GM21717 (cell line): Measurements from ENCODE around the gene ETV7.
"Not testable (repeated sequence)": the region's sequence is repeated elsewhere in the genome, so short reads cannot be mapped to it uniquely, and the experiment has no call there.

Experiments used
- ATAC-seq: cut with Tn5 transposase; IDR thresholded peaks from one replicate; pipeline ENCODE4 v1.9.1; 2021; ENCODE audit warnings: mild to moderate bottlenecking, moderate library complexity; ENCODE audit not compliant: unreplicated experiment

ETV7 gene

DNA sequence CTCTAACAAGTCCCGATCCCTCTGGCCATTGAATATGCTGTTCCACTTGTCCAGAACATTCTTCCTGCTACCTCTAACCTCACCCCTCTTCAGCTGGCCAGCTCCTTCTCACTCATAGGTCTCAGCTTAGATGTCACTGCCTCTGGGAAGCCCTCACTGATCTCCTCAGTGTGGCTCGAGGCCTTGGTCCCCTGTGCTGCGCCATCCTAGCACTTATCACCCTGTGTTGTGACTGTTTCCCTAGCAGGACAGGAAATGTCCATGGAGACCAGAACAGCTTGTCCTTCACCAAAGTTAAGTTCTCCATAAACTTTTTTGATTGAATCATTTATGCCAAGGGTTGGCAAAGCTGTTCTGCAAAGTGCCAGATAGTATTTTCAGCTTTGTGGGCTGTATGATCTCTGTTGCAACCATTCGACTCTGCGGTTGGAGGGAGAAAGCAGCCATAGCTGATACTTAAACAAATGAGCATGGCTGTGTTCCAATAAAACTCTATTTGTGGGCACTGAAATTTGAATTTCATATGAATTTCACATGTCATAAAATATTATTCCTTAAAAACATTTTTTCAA lies 44.3 kb downstream of the ETV7 start:
- ATAC-seq: no peak

DNA sequence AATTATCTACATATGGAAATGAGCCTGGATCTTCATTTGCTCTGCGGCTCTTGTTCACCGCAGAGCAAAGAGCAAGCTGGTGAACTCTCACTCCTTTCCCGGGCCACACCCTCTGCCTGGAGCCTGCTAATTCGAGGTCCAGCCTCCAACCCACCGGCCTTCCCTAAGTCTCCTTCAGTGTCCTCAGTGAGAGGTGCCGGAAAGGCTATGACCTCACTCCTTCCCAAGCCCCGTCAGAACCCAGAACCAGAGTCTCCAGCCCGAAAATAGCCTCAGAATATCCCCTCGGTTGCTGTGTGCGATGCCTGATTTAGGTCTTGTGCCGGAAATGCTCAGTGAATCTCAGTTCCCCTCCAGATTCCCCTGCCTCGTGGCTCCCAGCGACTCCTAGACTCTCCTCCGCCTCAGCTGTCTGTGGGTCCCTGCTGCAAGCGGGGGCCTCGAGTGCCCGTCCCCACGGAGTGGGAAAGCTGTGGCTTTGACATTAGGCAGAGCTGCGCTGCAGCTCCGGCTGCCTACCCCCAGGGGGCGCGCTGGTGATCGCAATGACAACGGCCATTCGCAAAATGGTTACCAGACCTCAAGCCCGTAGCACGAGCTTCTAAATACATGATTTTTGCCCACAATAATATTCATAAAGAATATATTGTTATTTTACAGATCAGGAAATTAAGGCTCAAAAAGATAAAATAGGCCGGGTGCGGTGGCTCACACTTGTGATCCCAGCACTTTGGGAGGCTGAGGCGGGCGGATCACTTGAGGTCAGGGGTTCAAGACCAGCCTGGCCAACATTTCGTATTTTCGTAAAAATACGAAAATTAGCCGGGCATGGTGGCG lies 46.6 kb downstream of the ETV7 start:
- ATAC-seq: no peak

DNA sequence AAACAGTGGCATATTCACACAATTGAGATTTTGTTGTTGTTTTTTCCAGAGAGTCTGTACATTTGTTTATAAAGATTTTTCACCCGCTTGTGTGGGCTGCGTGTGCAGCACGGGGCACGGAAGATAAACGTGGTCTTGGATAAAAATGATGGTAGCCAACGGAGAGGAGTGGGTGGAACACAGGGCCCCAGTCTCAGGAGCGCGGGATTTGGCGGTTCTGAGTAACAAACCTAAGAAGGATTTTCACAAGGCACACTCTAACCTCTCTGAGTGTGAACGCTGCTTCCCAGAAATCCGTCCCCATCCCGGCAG lies 47.2 kb downstream of the ETV7 start:
- ATAC-seq: no peak

DNA sequence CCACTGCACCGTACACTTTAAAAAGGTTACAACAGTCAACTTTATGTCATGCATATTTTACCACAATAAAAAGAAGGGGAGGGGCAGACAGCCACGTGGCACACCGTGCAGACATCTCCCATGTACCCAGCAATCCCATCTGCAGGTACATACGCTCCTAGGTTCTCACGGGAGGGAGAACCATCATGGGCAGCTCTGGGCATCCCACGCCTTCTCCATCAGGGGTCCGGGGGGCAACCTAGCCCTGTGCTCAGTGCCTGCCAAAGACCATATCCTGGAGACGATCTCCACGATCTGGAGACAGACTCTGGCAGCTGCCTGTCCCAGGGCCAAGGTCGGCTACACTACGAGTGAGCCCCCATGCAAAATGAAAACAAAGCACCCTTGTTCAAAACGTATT lies 48.3 kb downstream of the ETV7 start:
- ATAC-seq: no peak

DNA sequence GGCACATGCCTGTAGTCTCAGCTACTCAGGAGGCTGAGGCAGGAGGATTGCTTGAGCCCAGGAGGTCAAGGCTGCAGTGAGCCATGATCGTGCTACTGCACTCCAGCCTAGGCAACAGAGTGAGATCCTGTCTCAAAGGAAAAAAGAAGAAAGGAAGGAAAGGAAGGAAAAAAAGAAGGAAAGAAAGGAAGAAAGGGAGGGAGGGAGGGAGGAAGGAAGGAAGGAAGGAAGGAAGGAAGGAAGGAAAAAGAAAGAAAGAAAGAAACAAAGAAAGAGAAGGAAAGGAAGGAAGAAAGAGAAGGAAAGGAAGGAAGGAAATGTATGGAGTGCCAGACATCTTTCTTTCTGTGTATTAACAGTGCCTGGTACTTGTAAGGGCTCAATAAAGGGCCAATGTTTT lies 49.2 kb downstream of the ETV7 start:
- not testable (repeated sequence) for ATAC-seq

DNA sequence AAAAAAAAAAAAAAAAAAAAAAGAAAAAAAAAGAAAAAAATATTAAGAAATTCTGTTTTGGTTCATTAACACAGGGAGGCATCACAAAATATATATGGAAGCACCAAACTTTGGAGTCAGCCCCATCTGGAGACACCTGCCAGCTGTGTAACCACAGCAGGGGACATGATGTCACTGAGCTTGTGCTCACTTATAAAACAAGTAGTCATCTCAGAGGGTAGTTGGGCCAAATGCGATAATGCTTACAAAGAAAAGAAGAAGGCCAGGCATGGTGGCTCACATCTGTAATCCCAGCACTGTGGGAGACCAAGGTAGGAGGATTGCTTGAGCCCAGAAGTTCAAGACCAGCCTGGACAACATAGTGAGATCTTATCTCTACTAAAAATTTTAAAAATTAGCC lies 49.7 kb downstream of the ETV7 start:
- no peak for ATAC-seq

DNA sequence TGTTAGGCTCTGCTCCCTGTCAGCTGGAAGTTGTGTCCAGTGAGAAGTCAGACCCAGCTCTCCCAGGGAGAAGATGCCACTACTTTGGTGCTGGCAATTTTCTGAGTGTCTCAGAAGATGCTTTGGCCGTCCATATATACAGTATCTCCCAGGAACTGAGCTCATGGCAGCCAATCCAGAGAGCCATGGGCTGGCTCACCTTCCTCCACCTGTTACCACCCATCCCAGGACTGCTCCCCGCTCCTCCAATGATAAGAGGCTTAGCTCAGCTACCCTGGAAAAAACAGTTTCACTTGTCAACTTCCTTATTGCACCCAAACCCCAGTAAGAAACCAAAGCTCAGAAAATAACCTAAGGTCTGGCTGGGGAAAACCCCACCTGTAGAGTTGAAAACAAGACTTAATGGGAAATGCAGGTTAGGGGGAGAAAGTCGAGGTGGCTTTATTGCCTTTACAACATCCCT lies 50.7 kb downstream of the ETV7 start, which contains the start of gene BNIP5:
Gene BNIP5, minus strand, starts transcription at position 110 of the 463 bp plus-strand sequence. CDS start 6,198 bp downstream, outside the sequence.
- ATAC-seq: no peak

DNA sequence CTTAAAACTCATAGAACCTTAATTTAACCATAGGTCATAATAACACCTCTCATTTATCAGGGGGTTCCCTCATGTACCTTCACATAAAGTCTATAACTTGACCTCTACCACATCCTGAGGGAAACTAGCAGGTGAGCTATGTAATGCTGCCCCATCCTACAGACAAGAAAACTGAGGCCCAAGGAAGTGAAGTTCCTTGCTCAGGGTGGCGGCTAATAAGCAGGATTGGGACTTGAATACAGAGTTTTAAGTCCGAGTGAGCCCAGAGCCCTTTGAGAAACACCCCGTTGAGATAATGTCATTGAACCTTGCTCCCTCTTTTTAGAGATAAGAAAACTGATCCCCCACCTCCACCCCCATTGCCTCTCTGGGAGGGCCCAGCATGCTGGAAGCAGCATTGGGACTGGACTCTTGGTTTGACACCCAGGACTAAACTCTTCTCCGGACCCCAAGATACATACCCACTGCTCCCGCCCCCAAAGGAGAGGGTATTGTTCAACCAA lies 51.2 kb downstream of the ETV7 start:
- ATAC-seq: no peak

DNA sequence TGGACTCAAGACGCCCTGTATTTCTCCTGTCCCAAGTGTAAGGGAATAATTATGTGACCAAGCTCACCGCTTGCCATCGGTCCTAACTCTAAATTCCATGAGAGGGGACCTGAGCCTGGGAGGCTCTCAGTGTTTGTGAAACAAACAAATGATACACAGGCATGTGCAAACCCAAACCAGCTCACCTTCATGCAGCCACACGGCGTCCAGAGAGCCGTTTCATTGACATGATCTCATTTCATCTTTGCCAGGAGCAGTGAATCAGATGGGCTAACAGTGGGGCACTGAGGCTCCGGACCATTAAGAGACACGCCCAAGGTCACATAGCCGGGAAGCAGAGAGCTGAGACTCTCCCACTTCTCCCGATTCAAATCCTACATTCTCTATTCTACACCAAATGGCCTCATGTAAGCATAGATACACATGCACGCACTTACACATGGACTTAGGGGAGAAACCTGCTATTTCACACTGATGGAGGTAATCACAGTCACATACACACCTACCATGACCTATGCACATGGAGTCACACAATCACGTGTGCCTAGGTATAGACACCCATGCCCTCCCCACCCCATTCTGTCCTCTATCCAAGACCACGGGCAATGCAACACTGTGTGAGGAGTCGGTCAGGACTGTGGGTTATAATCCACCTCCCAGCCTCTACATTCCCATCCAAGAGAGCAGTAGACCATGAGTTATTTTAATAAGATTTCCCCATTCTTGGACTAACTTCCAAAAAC lies 51.8 kb downstream of the ETV7 start:
- no peak for ATAC-seq

DNA sequence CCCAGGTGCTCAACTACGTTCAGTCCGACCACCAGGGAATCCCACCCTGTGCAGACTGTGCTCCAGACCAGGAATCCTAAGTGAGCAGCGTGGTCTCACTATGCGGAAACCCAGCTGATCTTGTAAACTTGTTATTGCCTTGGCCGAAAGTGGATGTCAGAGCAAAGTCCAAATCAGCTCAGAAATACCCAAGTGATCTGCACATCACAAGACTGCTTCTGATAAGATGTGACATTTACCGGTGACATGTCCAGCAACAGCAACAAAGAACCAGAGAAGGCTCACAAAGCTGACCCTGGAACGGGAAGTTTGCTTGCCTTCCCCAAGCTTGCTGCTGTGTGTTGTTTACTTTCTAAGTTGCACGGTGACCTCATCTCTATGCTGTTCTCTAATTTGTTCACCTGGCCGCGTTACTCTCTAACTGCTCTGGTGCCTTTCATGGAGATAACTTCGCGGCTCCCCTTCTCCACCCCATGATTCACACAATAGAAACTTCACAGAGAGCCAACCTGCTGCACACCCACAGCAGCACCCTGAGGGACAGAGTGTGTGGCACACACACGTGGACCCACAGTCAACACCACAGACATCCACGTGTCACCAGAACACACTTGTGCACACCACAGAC lies 52.5 kb downstream of the ETV7 start:
- no peak for ATAC-seq

DNA sequence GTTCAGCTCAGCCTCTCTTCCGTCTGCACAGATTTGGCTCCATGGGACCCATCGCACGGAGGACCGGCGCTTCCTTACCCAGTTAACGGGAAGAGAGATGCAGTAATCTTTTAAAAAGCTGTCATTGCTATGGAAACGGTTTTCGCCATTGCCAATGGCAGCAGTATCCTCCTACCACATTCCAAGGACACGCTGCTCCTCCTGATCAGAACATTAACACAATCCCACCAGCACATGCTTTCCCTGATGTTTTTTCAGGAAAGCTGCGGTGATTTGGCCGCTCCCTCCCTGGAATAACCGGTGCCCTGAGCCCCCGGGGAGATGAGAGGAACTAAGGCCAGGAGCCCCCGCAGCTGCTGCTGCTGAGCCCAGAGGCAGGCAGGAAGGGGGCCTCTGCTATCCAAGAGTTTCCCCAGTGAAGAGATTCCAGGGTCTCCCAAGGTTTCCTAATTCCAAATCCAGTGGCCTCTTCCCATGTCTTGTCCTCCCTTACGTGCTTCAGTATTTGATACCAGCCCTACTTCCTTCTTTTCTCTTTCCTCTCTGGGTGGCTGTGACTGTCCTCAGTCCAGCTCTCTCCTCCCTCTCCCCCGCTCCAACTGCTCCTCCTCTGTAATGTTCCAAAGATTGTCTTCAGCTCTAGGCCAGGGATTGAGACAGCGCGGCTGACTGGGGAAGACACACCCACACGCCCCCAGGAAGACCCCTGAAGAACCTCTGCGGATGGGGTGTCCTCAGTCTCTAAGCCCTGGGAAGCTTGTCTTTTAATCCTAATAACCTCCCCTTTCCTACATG lies 53.3 kb downstream of the ETV7 start:
- no peak for ATAC-seq

DNA sequence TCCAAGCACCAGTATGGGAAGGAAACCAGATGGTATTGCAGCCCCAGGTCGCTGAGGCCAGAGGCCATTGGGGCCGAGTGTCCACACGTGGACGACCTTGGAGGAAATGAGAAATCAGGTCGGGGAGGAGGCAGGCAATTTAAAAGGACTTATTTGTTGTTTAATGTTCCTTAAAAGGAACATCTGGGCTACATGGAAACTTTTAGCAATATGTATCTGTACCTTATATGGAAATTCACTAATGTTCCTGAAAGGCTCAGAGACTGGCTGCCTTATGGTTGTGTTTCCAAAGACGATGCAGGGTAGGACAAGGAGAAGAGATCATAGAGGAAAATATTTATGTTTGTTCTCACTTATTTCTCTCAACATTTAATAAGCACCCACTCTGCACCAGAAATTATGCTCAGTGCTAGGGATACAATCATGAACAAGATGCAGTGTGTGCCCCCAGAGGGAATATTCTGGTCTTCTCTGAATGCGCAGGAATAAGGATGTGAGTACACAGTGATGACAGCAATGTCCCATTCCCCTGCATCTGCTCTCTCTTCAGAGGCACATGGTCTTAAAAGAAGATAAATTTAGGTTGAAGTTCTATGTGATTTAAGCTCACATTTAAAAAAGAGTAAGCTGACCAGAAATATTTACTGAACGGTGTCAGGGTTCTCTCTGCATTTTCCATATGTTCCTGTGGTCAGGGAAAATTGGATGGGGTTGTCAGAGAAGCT lies 54.1 kb downstream of the ETV7 start:
- ATAC-seq: no peak

DNA sequence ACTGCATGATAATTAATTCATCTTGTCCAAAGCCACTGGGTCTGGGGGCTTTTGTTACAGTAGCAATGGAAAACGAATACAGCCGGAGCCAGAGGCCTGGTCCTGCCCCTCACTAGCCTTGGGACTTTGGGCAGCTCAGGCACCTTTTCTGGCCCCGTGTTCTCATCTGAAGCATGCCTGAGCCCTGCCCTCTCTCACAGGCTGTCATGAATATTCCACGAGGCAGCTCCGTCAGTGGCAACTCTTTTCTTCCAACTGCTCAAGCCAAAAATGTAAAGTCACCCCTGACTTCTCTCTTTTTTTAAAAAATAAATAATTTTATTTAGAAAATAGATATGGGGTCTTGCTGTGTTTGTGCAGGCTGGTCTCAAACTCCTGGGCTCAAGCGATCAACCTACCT lies 56.1 kb downstream of the ETV7 start:
- ATAC-seq: no peak

DNA sequence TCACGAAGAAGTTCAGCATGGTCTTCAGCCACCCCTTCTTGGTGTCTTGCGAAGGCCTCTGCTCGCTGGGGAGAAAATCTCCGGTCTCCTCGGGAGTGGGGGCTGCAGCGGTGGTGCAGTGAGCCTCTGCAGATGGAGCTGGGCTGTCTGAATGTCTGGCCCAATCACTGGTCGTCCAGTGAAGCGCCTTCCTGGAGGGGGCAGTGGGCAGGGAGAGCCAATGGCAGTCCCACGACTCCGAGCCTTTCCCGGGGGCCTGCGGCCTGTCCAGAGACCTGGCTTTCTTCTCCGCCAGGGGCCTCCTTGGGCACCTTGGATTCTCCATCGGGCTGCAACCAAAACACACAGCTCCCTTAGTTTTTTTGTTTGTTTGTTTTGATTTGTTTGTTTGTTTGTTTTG lies 57.1 kb downstream of the ETV7 start:
- no peak for ATAC-seq

DNA sequence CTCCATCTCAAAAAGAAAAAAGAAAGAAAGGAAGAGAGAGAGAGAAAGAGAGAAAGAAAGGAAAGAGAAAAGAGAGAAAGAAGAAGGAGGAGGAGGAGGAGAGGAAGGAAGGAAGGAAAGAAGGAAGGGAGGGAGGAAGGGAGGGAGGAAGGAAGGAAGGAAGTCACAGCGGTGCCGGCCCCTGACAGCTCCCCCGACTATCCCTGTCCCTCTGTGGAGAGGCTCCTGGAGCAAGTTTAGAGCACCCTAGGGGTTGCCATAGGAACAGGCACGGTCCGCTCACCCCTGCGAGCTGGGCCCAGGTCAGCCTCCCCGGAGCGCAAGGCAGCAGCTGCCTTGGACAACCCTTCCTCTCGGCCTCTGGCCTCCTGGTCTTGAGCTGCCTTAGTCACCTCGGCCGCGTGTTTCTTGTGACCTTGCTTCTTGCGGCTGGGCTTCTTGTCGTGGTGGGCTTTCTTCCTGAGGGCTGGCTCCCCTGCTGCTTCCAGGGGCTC lies 57.6 kb downstream of the ETV7 start:
- no peak for ATAC-seq

DNA sequence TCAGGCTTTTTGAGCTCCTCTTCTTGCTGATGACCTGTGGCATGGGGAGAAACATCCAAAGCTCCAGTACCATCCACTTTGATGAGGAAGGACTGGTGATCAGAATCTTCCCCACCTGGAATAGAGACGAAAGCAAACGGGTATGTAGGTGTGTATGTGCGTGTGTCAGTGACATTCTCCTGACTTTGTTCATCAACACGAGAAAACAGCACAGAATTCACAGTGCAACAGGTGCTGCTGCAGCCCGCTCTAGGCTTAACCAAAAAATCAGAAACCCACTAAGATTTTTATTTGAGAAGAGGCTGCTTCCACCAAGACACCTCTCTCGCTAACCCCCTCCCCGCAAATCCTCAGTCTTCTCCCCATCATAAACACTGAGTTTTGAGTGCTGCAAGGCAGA lies 58.9 kb downstream of the ETV7 start:
- ATAC-seq: no peak

DNA sequence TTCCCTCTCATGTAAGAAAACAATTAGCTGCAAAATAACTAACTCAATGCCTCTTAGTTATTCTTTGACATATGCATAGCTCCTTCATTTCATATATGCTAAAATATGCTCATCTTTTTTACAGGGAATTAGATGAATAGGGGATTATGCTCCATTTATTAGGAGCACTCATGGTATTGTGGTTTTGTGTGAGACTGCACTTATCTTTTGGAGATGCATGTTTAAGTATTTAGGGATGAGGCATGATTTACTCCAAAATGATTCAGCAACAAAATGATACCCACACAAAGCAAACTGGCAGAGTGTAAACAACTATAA lies 59.6 kb downstream of the ETV7 start:
- ATAC-seq: no peak

DNA sequence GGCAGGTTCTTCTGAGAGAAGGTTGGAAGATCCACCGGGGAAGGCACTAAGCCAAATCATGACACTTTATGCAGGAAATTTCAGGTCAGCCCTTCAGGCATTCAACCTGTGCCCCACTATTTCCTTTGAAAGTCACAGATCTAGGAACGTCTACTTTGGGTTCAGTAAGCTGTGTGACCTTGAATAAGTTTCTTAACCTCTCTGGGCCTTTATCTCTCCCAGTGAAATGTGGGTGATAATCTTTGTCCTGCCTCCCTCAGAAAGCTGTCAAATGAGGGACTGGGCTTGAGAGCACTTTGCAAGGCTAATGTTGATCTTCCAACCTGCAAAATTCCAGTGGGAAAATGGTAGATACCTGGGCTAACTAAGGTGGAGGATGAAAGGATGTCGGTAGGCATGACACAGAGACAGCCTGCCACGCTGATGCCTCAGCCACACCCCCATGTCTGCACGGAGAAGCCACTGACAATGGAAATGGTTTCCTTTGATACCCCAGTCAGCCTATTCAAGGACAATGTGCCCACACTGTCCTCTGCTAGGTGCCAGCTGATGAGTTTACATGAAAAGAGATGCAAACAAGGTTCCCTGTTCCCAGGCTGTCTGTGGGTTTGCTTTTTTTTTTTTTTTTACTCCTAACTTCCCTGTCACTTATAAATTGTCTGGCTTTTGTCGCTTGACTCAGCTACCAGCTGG lies 60.1 kb downstream of the ETV7 start:
- no peak for ATAC-seq

DNA sequence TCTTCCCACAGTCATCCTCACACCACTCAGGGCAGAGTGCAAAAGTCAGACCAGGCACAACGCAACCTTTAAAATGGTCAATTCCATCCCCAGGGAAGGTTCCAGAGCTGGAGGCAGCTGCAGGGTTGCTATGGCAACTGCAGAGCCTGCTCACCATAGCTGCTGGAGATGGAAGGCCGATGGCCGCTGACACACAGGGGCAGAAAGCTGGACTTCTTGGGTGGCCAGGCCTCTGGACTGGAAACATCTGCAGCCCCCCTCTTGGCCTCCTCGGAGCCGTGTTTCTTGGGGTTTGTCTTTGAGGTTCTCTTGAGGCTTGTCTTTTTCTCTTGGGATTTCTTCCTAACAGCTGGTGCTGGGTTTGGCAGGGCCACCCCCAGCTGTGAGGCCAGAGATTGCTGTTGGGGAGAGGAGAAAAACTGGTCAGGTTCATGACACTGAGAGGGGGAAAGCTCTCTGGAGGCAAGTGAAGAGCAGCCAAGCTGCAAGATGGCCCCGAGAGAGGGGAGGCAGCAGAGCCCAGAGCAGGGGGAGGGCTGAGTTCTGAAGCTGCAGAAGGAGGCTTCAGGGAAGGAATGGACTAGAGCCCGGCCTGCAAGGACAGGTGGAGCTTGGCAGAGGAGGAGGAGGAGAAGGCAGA lies 61.0 kb downstream of the ETV7 start:
- no peak for ATAC-seq
